K562 (cell line): ENCODE measurements around the gene ZNF362.

Experiments used
- CREM ChIP-seq: IDR thresholded peaks from 2 replicates; pipeline ENCODE4 v1.6.1; 2014; ENCODE audit warnings: antibody characterized with exemption, low read depth
- KDM4B ChIP-seq, 2 experiments: fragments of 450-650 bp in 1 of 2; sonication (generic) in 1 of 2; IDR thresholded peaks; 2 replicates each; pipeline ENCODE4 v1.6.1; 2016 to 2017; ENCODE audit warnings: borderline replicate concordance in 2 of 2, antibody characterized with exemption in 1 of 2, low read depth in 1 of 2, mild to moderate bottlenecking in 1 of 2
- MYC ChIP-seq, 2 experiments: fragments of 250-450 bp in 1 of 2; sonication (Bioruptor Pico) in 1 of 2; IDR thresholded peaks; 2 replicates each; pipeline versions ENCODE4 v1.5.1 to v1.6.1; 2012 to 2021; ENCODE audit warnings: low read depth in 2 of 2, borderline replicate concordance in 1 of 2, improper control_type of control experiment in 1 of 2, low read length in 1 of 2, mild to moderate bottlenecking in 1 of 2, moderate library complexity in 1 of 2
- POLR2A ChIP-seq: fragments of 450-650 bp; conservative IDR thresholded peaks from 2 replicates; pipeline ENCODE4 v1.6.1; 2016
- POLR2AphosphoS5 ChIP-seq: IDR thresholded peaks from 2 replicates; pipeline ENCODE4 v1.6.1; 2011; ENCODE audit warnings: mild to moderate bottlenecking, low read depth, low read length, moderate library complexity; ENCODE audit not compliant: control insufficient read depth, insufficient read depth
- YY1 ChIP-seq, 3 experiments: IDR thresholded peaks; 2 replicates each; pipeline ENCODE4 v1.6.1; 2011; ENCODE audit warnings: low read length in 2 of 3, mild to moderate bottlenecking in 2 of 3, moderate library complexity in 2 of 3, borderline replicate concordance in 1 of 3, control low read depth in 1 of 3, low read depth in 1 of 3; ENCODE audit not compliant: insufficient read depth in 3 of 3, insufficient replicate concordance in 2 of 3, control insufficient read depth in 1 of 3, insufficient read length in 1 of 3; ENCODE audit errors: extremely low read depth in 1 of 3
- TF ChIP-seq, protein P1 (sequence below), 3 experiments: IDR thresholded peaks in 2 of 3; conservative IDR thresholded peaks in 1 of 3; 2 replicates each; pipeline ENCODE4 v1.5.1; 2011 to 2012; ENCODE audit warnings: low read length in 3 of 3, mild to moderate bottlenecking in 3 of 3, control low read depth in 2 of 3, improper control_type of control experiment in 1 of 3, inconsistent platforms in 1 of 3, low read depth in 1 of 3, mixed read lengths in 1 of 3, moderate library complexity in 1 of 3; ENCODE audit not compliant: insufficient read depth in 2 of 3

- no peak for TF ChIP-seq CREM
- no peak for TF ChIP-seq POLR2AphosphoS5
- TF ChIP-seq, protein P1, sequence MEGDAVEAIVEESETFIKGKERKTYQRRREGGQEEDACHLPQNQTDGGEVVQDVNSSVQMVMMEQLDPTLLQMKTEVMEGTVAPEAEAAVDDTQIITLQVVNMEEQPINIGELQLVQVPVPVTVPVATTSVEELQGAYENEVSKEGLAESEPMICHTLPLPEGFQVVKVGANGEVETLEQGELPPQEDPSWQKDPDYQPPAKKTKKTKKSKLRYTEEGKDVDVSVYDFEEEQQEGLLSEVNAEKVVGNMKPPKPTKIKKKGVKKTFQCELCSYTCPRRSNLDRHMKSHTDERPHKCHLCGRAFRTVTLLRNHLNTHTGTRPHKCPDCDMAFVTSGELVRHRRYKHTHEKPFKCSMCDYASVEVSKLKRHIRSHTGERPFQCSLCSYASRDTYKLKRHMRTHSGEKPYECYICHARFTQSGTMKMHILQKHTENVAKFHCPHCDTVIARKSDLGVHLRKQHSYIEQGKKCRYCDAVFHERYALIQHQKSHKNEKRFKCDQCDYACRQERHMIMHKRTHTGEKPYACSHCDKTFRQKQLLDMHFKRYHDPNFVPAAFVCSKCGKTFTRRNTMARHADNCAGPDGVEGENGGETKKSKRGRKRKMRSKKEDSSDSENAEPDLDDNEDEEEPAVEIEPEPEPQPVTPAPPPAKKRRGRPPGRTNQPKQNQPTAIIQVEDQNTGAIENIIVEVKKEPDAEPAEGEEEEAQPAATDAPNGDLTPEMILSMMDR (IDR thresholded peaks at IDR 0.05 in 2 of 3, conservative IDR thresholded peaks at IDR 0.05 in 1 of 3; ENCODE audit: insufficient read depth in 2 of 3, low read depth in 1 of 3, low read length in 3 of 3), result no peak
- no peak for TF ChIP-seq MYC (IDR thresholded peaks at IDR 0.05; ENCODE audit: low read depth, low read length)
- TF ChIP-seq MYC (CRISPR knock-in tag; IDR thresholded peaks at IDR 0.05; ENCODE audit: borderline replicate concordance, low read depth), result no peak
- no peak for TF ChIP-seq KDM4B (IDR thresholded peaks at IDR 0.05; ENCODE audit: borderline replicate concordance in 2 of 2, low read depth in 1 of 2)
- TF ChIP-seq YY1 (IDR thresholded peaks at IDR 0.05; ENCODE audit: borderline replicate concordance in 1 of 3, control insufficient read depth in 1 of 3, extremely low read depth in 1 of 3, insufficient read depth in 3 of 3, insufficient read length in 1 of 3, insufficient replicate concordance in 2 of 3, low read depth in 1 of 3, low read length in 2 of 3), result no peak
- TF ChIP-seq POLR2A, result no peak
Measured at GRCh38 chr1:33244143-33244808, 12.0 kb upstream of the ZNF362 start.
